PC-3 (cell line): ENCODE data around the gene PDE11A. TPM values are rescaled to one million over a fixed set of nuclear protein-coding genes. Genes with fewer than 3 reads are reported as not detected.

ENCODE experiments used
- ATAC-seq: fragments of 200-7000 bp; cut with Tn5 transposase; 2 replicates; pipeline ENCODE4 v1.9.1; 2020; ENCODE audit warnings: mild to moderate bottlenecking, moderate library complexity
- BruUV-seq: library from RNA; stranded (reverse); fragments of 400-500 nt; replicated peaks from 2 replicates; lab custom pipeline; 2021; lab: Mats Ljungman, UMichigan
- CTCF ChIA-PET: fragments of 300-600 bp; sonication (Branson Sonifier 250); formaldehyde crosslinking; loops from one replicate; lab custom pipeline; 2022; ENCODE audit warnings: antibody characterized with exemption; lab: Charles Lee
- POLR2A ChIA-PET: fragments of 300-600 bp; sonication (Branson Sonifier 250); formaldehyde crosslinking; loops from one replicate; lab custom pipeline; 2022; ENCODE audit warnings: antibody characterized with exemption; ENCODE audit not compliant: unreplicated experiment; lab: Charles Lee
- DNase-seq: peaks from one replicate; pipeline ENCODE4 v3.0.0-alpha.2; 2015
- H2AFZ ChIP-seq: fragments of 300-600 bp; sonication (generic); 2 replicates; pipeline ENCODE4 v1.6.0; 2016; ENCODE audit warnings: antibody characterized with exemption, low read length
- H3F3A ChIP-seq: fragments of 300-600 bp; sonication (generic); one replicate; pipeline ENCODE4 v1.6.0; 2017; ENCODE audit warnings: antibody characterized with exemption, low read length, control low read depth, mild to moderate bottlenecking; ENCODE audit not compliant: unreplicated experiment
- H3K27ac ChIP-seq: fragments of 300-600 bp; sonication (generic); 2 replicates; pipeline ENCODE4 v1.5.1; 2016; ENCODE audit warnings: mild to moderate bottlenecking, low read length
- H3K27me3 ChIP-seq: fragments of 300-600 bp; sonication (generic); 2 replicates; pipeline ENCODE4 v1.6.1; 2016; ENCODE audit warnings: low read length, mixed read lengths
- H3K36me3 ChIP-seq: fragments of 300-600 bp; sonication (generic); 2 replicates; pipeline ENCODE4 v1.6.1; 2016; ENCODE audit warnings: low read depth, mixed run types, low read length, mixed read lengths
- H3K4me1 ChIP-seq: fragments of 300-600 bp; sonication (generic); 2 replicates; pipeline ENCODE4 v1.5.1; 2016; ENCODE audit warnings: low read length; ENCODE audit not compliant: insufficient read depth
- H3K4me2 ChIP-seq: fragments of 300-600 bp; sonication (generic); 2 replicates; pipeline ENCODE4 v1.6.0; 2016; ENCODE audit warnings: low read length
- H3K4me3 ChIP-seq: fragments of 300-600 bp; sonication (generic); 2 replicates; pipeline ENCODE4 v1.5.1; 2016; ENCODE audit warnings: mild to moderate bottlenecking, low read length, mixed read lengths
- H3K79me2 ChIP-seq: fragments of 300-600 bp; sonication (generic); 2 replicates; pipeline ENCODE4 v1.6.1; 2017; ENCODE audit warnings: low read length, mixed read lengths
- H3K9ac ChIP-seq: fragments of 300-600 bp; sonication (generic); 2 replicates; pipeline ENCODE4 v1.6.0; 2016; ENCODE audit warnings: mild to moderate bottlenecking, low read length
- H3K9me2 ChIP-seq: fragments of 300-600 bp; sonication (generic); replicated peaks from 2 replicates; pipeline ENCODE4 v1.6.1; 2016; ENCODE audit warnings: mixed run types, low read length, mixed read lengths
- H3K9me3 ChIP-seq: fragments of 300-600 bp; sonication (generic); 2 replicates; pipeline ENCODE4 v1.6.1; 2016; ENCODE audit warnings: low read length, mixed read lengths
- H4K20me1 ChIP-seq: fragments of 300-600 bp; sonication (generic); 2 replicates; pipeline ENCODE4 v1.6.1; 2016; ENCODE audit warnings: low read length, mixed read lengths
- EZH2 ChIP-seq: fragments of 300-600 bp; sonication (generic); IDR thresholded peaks from one replicate; pipeline ENCODE4 v1.6.1; 2017; ENCODE audit warnings: antibody characterized with exemption, mild to moderate bottlenecking, low read length; ENCODE audit not compliant: unreplicated experiment
- EZH2phosphoT487 ChIP-seq: fragments of 300-600 bp; sonication (generic); IDR thresholded peaks from 2 replicates; pipeline ENCODE4 v1.6.1; 2018; ENCODE audit warnings: mild to moderate bottlenecking, antibody characterized with exemption, low read length, borderline replicate concordance
- intact Hi-C: fragments of 100-400 bp; cut with micrococcal nuclease; formaldehyde crosslinking; loops from 2 replicates; pipeline ENCODE4 v1.9.0; 2023
- total RNA-seq: library from RNA; depleted of rRNA; stranded (reverse); fragments of >200 nt; gene quantifications from 2 replicates; pipeline ENCODE4 v1.2.3, GENCODE V29; 2014
- TF ChIP-seq, protein P1 (sequence below): fragments of 300-600 bp; sonication (generic); conservative IDR thresholded peaks from 2 replicates; pipeline ENCODE4 v1.5.1; 2017; ENCODE audit warnings: antibody characterized with exemption, low read depth, mild to moderate bottlenecking, low read length

The PDE11A gene
- total RNA-seq, 1 experiment from 2014 or later = 0.15 TPM

DNA sequence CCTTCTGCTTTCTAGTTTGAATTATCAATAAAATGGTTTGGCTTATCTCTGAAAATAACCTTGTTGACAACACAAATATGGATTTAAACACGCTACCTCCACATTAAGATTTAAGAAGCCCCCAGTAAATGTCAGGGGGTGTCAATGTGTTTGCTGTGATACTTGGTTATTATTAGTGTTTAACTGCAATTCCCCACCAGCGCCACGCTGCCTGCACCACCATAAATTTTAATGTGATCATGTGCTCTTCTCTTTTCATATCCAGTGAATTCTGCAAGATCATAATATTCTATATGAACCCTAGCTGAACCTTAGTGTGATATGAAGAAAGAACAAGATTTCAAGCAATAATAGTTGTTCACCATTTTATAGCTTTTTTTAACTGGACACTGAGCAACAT, 349.3 kb downstream of the PDE11A start:
- Histone ChIP-seq H3K9ac (no peak overlapping the region), H3K27me3 (peaks cover 50% of the 10 kb centered on the region), H3K36me3 (no peaks in the 10 kb centered on the region), H3K9me2 (no peaks in the 10 kb centered on the region), H3K27ac (no peak overlapping the region), H3K9me3 (no peaks in the 10 kb centered on the region), H3K4me2 (no peak overlapping the region), H4K20me1 (no peaks in the 10 kb centered on the region), H3K79me2 (no peaks in the 10 kb centered on the region), H3K4me3 (no peak overlapping the region), H3K4me1 (no peaks in the 10 kb centered on the region), H3F3A (no peaks in the 10 kb centered on the region), H2AFZ (no peak overlapping the region)
- intact Hi-C loops = loop anchor here (10.0 kb wide), 2 partner anchors 88 to 308 kb away; no protein-coding TSS in a partner anchor
- BruUV-seq = no TSS peak
- no peak for ATAC-seq
- ChIA-PET CTCF (interaction anchor here (0.6 kb wide), 2 partner anchors 775 to 1583 kb away, joined by 3 to 4 read pairs; no protein-coding TSS in a partner anchor), POLR2A (no interaction called here)
- no peak for DNase-seq
- TF ChIP-seq EZH2phosphoT487 (no peak), EZH2 (no peak)
- TF ChIP-seq, protein P1, sequence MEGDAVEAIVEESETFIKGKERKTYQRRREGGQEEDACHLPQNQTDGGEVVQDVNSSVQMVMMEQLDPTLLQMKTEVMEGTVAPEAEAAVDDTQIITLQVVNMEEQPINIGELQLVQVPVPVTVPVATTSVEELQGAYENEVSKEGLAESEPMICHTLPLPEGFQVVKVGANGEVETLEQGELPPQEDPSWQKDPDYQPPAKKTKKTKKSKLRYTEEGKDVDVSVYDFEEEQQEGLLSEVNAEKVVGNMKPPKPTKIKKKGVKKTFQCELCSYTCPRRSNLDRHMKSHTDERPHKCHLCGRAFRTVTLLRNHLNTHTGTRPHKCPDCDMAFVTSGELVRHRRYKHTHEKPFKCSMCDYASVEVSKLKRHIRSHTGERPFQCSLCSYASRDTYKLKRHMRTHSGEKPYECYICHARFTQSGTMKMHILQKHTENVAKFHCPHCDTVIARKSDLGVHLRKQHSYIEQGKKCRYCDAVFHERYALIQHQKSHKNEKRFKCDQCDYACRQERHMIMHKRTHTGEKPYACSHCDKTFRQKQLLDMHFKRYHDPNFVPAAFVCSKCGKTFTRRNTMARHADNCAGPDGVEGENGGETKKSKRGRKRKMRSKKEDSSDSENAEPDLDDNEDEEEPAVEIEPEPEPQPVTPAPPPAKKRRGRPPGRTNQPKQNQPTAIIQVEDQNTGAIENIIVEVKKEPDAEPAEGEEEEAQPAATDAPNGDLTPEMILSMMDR = no peak

- no peaks in the 10 kb centered on the region for H3K79me2 ChIP-seq
- DNase-seq (no peak), ATAC-seq (no peak)
- H3K9me2 ChIP-seq = no peaks in the 10 kb centered on the region
- no TSS peak for BruUV-seq
- no peaks in the 10 kb centered on the region for H4K20me1 ChIP-seq
- no peaks in the 10 kb centered on the region for H3K9me3 ChIP-seq
- no peaks in the 10 kb centered on the region for H3K36me3 ChIP-seq
- no peak overlapping the region for H3K4me2 ChIP-seq
- no peak overlapping the region for H3K9ac ChIP-seq
- peaks cover 41% of the 10 kb centered on the region for H3K27me3 ChIP-seq
- TF ChIP-seq EZH2phosphoT487 (no peak), EZH2 (no peak)
- TF ChIP-seq, protein P1 = no peak
- CTCF ChIA-PET = no interaction called here
- H2AFZ ChIP-seq = no peak overlapping the region
- no peaks in the 10 kb centered on the region for H3F3A ChIP-seq
- intact Hi-C loops = loop anchor here (10.0 kb wide), 2 partner anchors 87 to 307 kb away; no protein-coding TSS in a partner anchor
- no peak overlapping the region for H3K4me3 ChIP-seq
- POLR2A ChIA-PET = no interaction called here
- H3K27ac ChIP-seq = no peak overlapping the region
- no peaks in the 10 kb centered on the region for H3K4me1 ChIP-seq
Observed at GRCh38 chr2:177721818-177722567, 350.6 kb downstream of the PDE11A start.

GRCh38 chr2:177721087-177721486, 351.5 kb downstream of the PDE11A start:
- POLR2A ChIA-PET = no interaction called here
- DNase-seq (no peak), ATAC-seq (no peak)
- Histone ChIP-seq H3K36me3 (no peaks in the 10 kb centered on the region), H3K79me2 (no peaks in the 10 kb centered on the region), H3K9me3 (no peaks in the 10 kb centered on the region), H3K4me3 (no peak overlapping the region), H3K4me2 (no peak overlapping the region), H4K20me1 (no peaks in the 10 kb centered on the region), H3F3A (no peaks in the 10 kb centered on the region), H3K4me1 (no peaks in the 10 kb centered on the region), H3K27me3 (peaks cover 41% of the 10 kb centered on the region), H3K9ac (no peak overlapping the region), H3K27ac (no peak overlapping the region), H3K9me2 (no peaks in the 10 kb centered on the region), H2AFZ (no peak overlapping the region)
- intact Hi-C loops = loop anchor here (10.0 kb wide), 2 partner anchors 86 to 306 kb away; no protein-coding TSS in a partner anchor
- no TSS peak for BruUV-seq
- CTCF ChIA-PET = no interaction called here
- TF ChIP-seq EZH2 (no peak), EZH2phosphoT487 (no peak)
- TF ChIP-seq, protein P1 = no peak
